T-cell (primary cell): ENCODE data around the gene SNAI3. TPM values are rescaled to one million over a fixed set of nuclear protein-coding genes. Genes with fewer than 3 reads are reported as not detected.

ENCODE experiments used
- ATAC-seq, 4 experiments: fragments of 200-7000 bp in 3 of 4; fragments of 150-1000 bp in 1 of 4; cut with Tn5 transposase; replicated peaks in 1 of 4; 1 replicate in 3 of 4; 2 replicates in 1 of 4; pipeline ENCODE4 v1.10.0; 2021; ENCODE audit warnings: moderate library complexity in 3 of 4, mild to moderate bottlenecking in 2 of 4, moderate number of reproducible peaks in 1 of 4
- CTCF ChIA-PET, 2 donors: fragments of 300-600 bp; sonication (Branson Sonifier 250); formaldehyde crosslinking; loops; one replicate each; lab custom pipeline; 2022; ENCODE audit warnings: antibody characterized with exemption in 2 of 2; lab: Charles Lee
- POLR2A ChIA-PET, 2 donors: fragments of 300-600 bp; sonication (Branson Sonifier 250); formaldehyde crosslinking; loops; one replicate each; lab custom pipeline; 2022; ENCODE audit warnings: antibody characterized with exemption in 2 of 2; lab: Charles Lee
- DNase-seq, 35 experiments: peaks; one replicate each; pipeline versions ENCODE4 v3.0.0 to v3.0.0-alpha.2; 2013 to 2023
- H3K27ac ChIP-seq: one replicate; pipeline ENCODE4 v1.5.1; 2013; ENCODE audit warnings: low read length
- H3K27me3 ChIP-seq, 2 experiments: replicated peaks in 1 of 2; 1 replicate in 1 of 2; 2 replicates in 1 of 2; pipeline versions ENCODE4 v1.6.1 to v1.7.0; 2013; ENCODE audit warnings: low read length in 1 of 2, mixed read lengths in 1 of 2; ENCODE audit not compliant: control insufficient read depth in 2 of 2, insufficient read depth in 2 of 2; ENCODE audit errors: extremely low read depth in 1 of 2
- H3K36me3 ChIP-seq, 2 donors: 1 replicate in 1 of 2; 2 replicates in 1 of 2; pipeline versions ENCODE4 v1.6.1 to v1.7.0; 2013; ENCODE audit warnings: low read length in 1 of 2; ENCODE audit not compliant: control insufficient read depth in 2 of 2, insufficient read depth in 1 of 2; ENCODE audit errors: extremely low read depth in 1 of 2
- H3K4me1 ChIP-seq, 2 experiments: 1 replicate in 1 of 2; 2 replicates in 1 of 2; pipeline versions ENCODE4 v1.6.1 to v1.7.0; 2013; ENCODE audit warnings: low read length in 2 of 2, mixed read lengths in 1 of 2; ENCODE audit not compliant: insufficient read depth in 2 of 2, control insufficient read depth in 1 of 2; ENCODE audit errors: extremely low read depth in 1 of 2
- H3K4me3 ChIP-seq, 2 donors: 1 replicate in 1 of 2; 2 replicates in 1 of 2; pipeline versions ENCODE4 v1.5.1 to v1.7.0; 2013; ENCODE audit warnings: mild to moderate bottlenecking in 2 of 2, low read length in 1 of 2, moderate library complexity in 1 of 2; ENCODE audit not compliant: control insufficient read depth in 1 of 2; ENCODE audit errors: extremely low read depth in 1 of 2
- H3K9me3 ChIP-seq: 2 replicates; pipeline ENCODE4 v1.7.0; 2013
- H3K27ac Mint-ChIP-seq, 2 donors: one replicate each; pipeline ENCODE4 v1.8.0; 2020 to 2021; ENCODE audit warnings: mild to moderate bottlenecking in 2 of 2, mixed read lengths in 2 of 2
- H3K27me3 Mint-ChIP-seq, 2 donors: one replicate each; pipeline ENCODE4 v1.8.0; 2021 to 2022; ENCODE audit warnings: mixed read lengths in 2 of 2
- H3K36me3 Mint-ChIP-seq: one replicate; pipeline ENCODE4 v1.8.0; 2021; ENCODE audit warnings: mixed read lengths
- H3K4me1 Mint-ChIP-seq, 3 donors: one replicate each; pipeline ENCODE4 v1.8.0; 2020 to 2022; ENCODE audit warnings: mixed read lengths in 3 of 3, mild to moderate bottlenecking in 1 of 3
- H3K4me3 Mint-ChIP-seq, 3 donors: one replicate each; pipeline ENCODE4 v1.8.0; 2020 to 2022; ENCODE audit warnings: mild to moderate bottlenecking in 3 of 3, mixed read lengths in 3 of 3, moderate library complexity in 3 of 3
- H3K9me3 Mint-ChIP-seq, 3 donors: one replicate each; pipeline ENCODE4 v1.8.0; 2020 to 2022; ENCODE audit warnings: mixed read lengths in 3 of 3
- WGBS: methylation state at CpG from one replicate; pipeline ENCODE4 v1.1.5; 2013; ENCODE audit warnings: missing lambda C conversion rate; ENCODE audit not compliant: insufficient coverage; 5-methylcytosine and 5-hydroxymethylcytosine counted together
- total RNA-seq, 35 experiments: library from RNA in 6 of 35; stranded (reverse) in 6 of 35; fragments of 120-200 nt in 1 of 35; gene quantifications; one replicate each; pipeline versions ENCODE4 v1.2.1 to v1.2.4 and lab custom pipeline; 2013 to 2026

SNAI3 gene
- total RNA-seq, 5 donors from 2014 or later (not counting 1 experiment from before 2014, with no cell fraction given), result 5.2 to 20.4 (median 17.2) TPM

GRCh38 chr16:88635671-88636319 lies 50.5 kb downstream of the SNAI3 start:
- H3K4me1 ChIP-seq, result peaks cover 18 to 79% of the 10 kb centered on the region in 2 experiments
- peak overlapping the region; percentile 61 to 74 (median 64) for H3K4me3 Mint-ChIP-seq
- no peak overlapping the region for H3K4me3 ChIP-seq
- peaks cover 33 to 53% (median 38%) of the 10 kb centered on the region in 3 donors for H3K4me1 Mint-ChIP-seq
- peaks cover 8 to 17% of the 10 kb centered on the region in 2 donors for H3K27me3 Mint-ChIP-seq
- peaks cover 0 to 60% of the 10 kb centered on the region in 2 experiments for H3K27me3 ChIP-seq
- ATAC-seq (no peak), DNase-seq (no peak)
- CTCF ChIA-PET, result interaction anchor here in 1 of 2 donors (2.4 kb wide), 1 partner anchor 16 kb away, joined by 23 read pairs; no protein-coding TSS in a partner anchor
- WGBS, result 91% methylated on average over 9 of the region's 17 CpGs
- no peaks in the 10 kb centered on the region for H3K9me3 Mint-ChIP-seq
- no peaks in the 10 kb centered on the region for H3K9me3 ChIP-seq
- H3K27ac ChIP-seq, result peak overlapping the region; percentile 78
- H3K36me3 Mint-ChIP-seq, result peaks cover 8% of the 10 kb centered on the region
- POLR2A ChIA-PET, result no interaction called here
- peaks cover 13% of the 10 kb centered on the region in 2 donors for H3K36me3 ChIP-seq
- peak overlapping the region in 1 of 2 donors; percentile 65 for H3K27ac Mint-ChIP-seq

GRCh38 chr16:88634994-88635670 lies 51.2 kb downstream of the SNAI3 start:
- Mint-ChIP-seq H3K4me1 (peaks cover 27 to 47% (median 32%) of the 10 kb centered on the region in 3 donors), H3K36me3 (peaks cover 8% of the 10 kb centered on the region), H3K27ac (peak overlapping the region in 1 of 2 donors; percentile 69), H3K4me3 (peak overlapping the region; percentile 63 to 76 (median 74)), H3K27me3 (peaks cover 8 to 14% of the 10 kb centered on the region in 2 donors), H3K9me3 (no peaks in the 10 kb centered on the region)
- Histone ChIP-seq H3K27me3 (peaks cover 0 to 53% of the 10 kb centered on the region in 2 experiments), H3K9me3 (no peaks in the 10 kb centered on the region), H3K4me3 (peak overlapping the region; percentile 60 to 64), H3K27ac (peak overlapping the region; percentile 78), H3K36me3 (peaks cover 13 to 20% of the 10 kb centered on the region in 2 donors), H3K4me1 (peaks cover 18 to 72% of the 10 kb centered on the region in 2 experiments)
- DNase-seq, result no peak
- CTCF ChIA-PET, result no interaction called here
- no peak for ATAC-seq
- POLR2A ChIA-PET, result no interaction called here
- WGBS, result 53% methylated on average over 20 of the region's 28 CpGs

- H3K4me3 Mint-ChIP-seq, result peak overlapping the region; percentile 72 to 76 (median 74)
- Histone ChIP-seq H3K36me3 (peaks cover 16 to 27% of the 10 kb centered on the region in 2 donors), H3K4me1 (peaks cover 18 to 64% of the 10 kb centered on the region in 2 experiments), H3K4me3 (peak overlapping the region; percentile 60 to 64), H3K27me3 (peaks cover 0 to 46% of the 10 kb centered on the region in 2 experiments), H3K27ac (peak overlapping the region; percentile 78), H3K9me3 (no peaks in the 10 kb centered on the region)
- POLR2A ChIA-PET, result interaction anchor here in 1 of 2 donors (0.7 kb wide), 1 partner anchor 462 kb away, joined by 9 read pairs; no protein-coding TSS in a partner anchor
- no peaks in the 10 kb centered on the region for H3K9me3 Mint-ChIP-seq
- DNase-seq (peak in 29 of 35 experiments; percentile 31 to 72 (median 48)), ATAC-seq (peak; percentile 34 to 67 (median 64))
- peak overlapping the region in 1 of 2 donors; percentile 19 for H3K27ac Mint-ChIP-seq
- peaks cover 23 to 44% (median 31%) of the 10 kb centered on the region in 3 donors for H3K4me1 Mint-ChIP-seq
- CTCF ChIA-PET, result no interaction called here
- peaks cover 12% of the 10 kb centered on the region for H3K36me3 Mint-ChIP-seq
- peaks cover 8 to 11% of the 10 kb centered on the region in 2 donors for H3K27me3 Mint-ChIP-seq
- WGBS, result 3% methylated on average over 71 of the region's 82 CpGs
These were observed 51.9 kb downstream of the SNAI3 start for GRCh38 chr16:88634141-88634993.

GRCh38 chr16:88633684-88634140 lies 52.6 kb downstream of the SNAI3 start:
- peaks cover 16 to 28% of the 10 kb centered on the region in 2 donors for H3K36me3 ChIP-seq
- Mint-ChIP-seq H3K4me1 (peaks cover 23 to 42% (median 30%) of the 10 kb centered on the region in 3 donors), H3K4me3 (peak overlapping the region; percentile 72 to 76 (median 74)), H3K27me3 (peaks cover 8 to 11% of the 10 kb centered on the region in 2 donors), H3K9me3 (no peaks in the 10 kb centered on the region), H3K27ac (peak overlapping the region; percentile 11 to 71), H3K36me3 (peaks cover 12% of the 10 kb centered on the region)
- CTCF ChIA-PET, result interaction anchor here in 1 of 2 donors (0.6 kb wide), 2 partner anchors 31 to 167 kb away, joined by 3 read pairs; no protein-coding TSS in a partner anchor
- H3K4me1 ChIP-seq, result peaks cover 15 to 58% of the 10 kb centered on the region in 2 experiments
- no peaks in the 10 kb centered on the region for H3K9me3 ChIP-seq
- H3K27ac ChIP-seq, result peak overlapping the region; percentile 78
- WGBS, result 14% methylated on average over 13 of the region's 23 CpGs
- peaks cover 0 to 39% of the 10 kb centered on the region in 2 experiments for H3K27me3 ChIP-seq
- peak in 33 of 35 experiments; percentile 35 to 79 (median 51) for DNase-seq
- peak; percentile 42 to 59 (median 48) for ATAC-seq
- POLR2A ChIA-PET, result interaction anchor here in 1 of 2 donors (0.7 kb wide), 1 partner anchor 463 kb away, joined by 9 read pairs; no protein-coding TSS in a partner anchor
- peak overlapping the region; percentile 60 to 64 for H3K4me3 ChIP-seq

- H3K36me3 ChIP-seq, result peaks cover 25 to 39% of the 10 kb centered on the region in 2 donors
- H3K4me3 ChIP-seq, result no peak overlapping the region
- no peaks in the 10 kb centered on the region for H3K9me3 ChIP-seq
- Mint-ChIP-seq H3K9me3 (no peaks in the 10 kb centered on the region), H3K27ac (peak overlapping the region in 1 of 2 donors; percentile 34), H3K4me1 (peaks cover 12 to 30% (median 19%) of the 10 kb centered on the region in 3 donors), H3K27me3 (peaks cover 4% of the 10 kb centered on the region in 2 donors), H3K4me3 (peak overlapping the region in 2 of 3 donors; percentile 24 to 74), H3K36me3 (peaks cover 14% of the 10 kb centered on the region)
- peaks cover 0 to 28% of the 10 kb centered on the region in 2 experiments for H3K27me3 ChIP-seq
- CTCF ChIA-PET, result interaction anchor here (0.6 to 0.7 kb wide), 2 partner anchors 617 to 761 kb away, joined by 4 to 10 read pairs; no protein-coding TSS in a partner anchor
- H3K4me1 ChIP-seq, result peaks cover 15 to 46% of the 10 kb centered on the region in 2 experiments
- no peak overlapping the region for H3K27ac ChIP-seq
- POLR2A ChIA-PET, result no interaction called here
- DNase-seq (no peak), ATAC-seq (no peak)
- WGBS, result 97% methylated on average over 10 of the region's 11 CpGs
These were observed 53.7 kb downstream of the SNAI3 start for GRCh38 chr16:88632587-88632930.
